Panc1 (cell line): ENCODE measurements around the gene CYP26C1. TPM values are rescaled to one million over a fixed set of nuclear protein-coding genes. Genes with fewer than 3 reads are reported as not detected.

Source experiments
- ATAC-seq: fragments of 200-7000 bp; cut with Tn5 transposase; 2 replicates; pipeline ENCODE4 v1.9.1; 2020; ENCODE audit warnings: mild to moderate bottlenecking, moderate library complexity
- BruUV-seq: library from RNA; stranded (reverse); fragments of 400-500 nt; replicated peaks from 2 replicates; lab custom pipeline; 2021; lab: Mats Ljungman, UMichigan
- CTCF ChIA-PET: fragments of 300-600 bp; sonication (Branson Sonifier 250); formaldehyde crosslinking; loops from one replicate; lab custom pipeline; 2022; ENCODE audit warnings: antibody characterized with exemption; lab: Charles Lee
- POLR2A ChIA-PET: fragments of 300-600 bp; sonication (Branson Sonifier 250); formaldehyde crosslinking; loops from one replicate; lab custom pipeline; 2022; ENCODE audit warnings: antibody characterized with exemption; lab: Charles Lee
- DNase-seq: peaks from one replicate; pipeline ENCODE4 v3.0.0-alpha.2; 2010; ENCODE audit warnings: low read depth, low spot score
- H3K27ac ChIP-seq: 2 replicates; pipeline ENCODE4 v1.5.1; 2011; ENCODE audit warnings: mild to moderate bottlenecking, low read length, inconsistent platforms
- H3K27me3 ChIP-seq: fragments of 200-500 bp; sonication (Bioruptor generic); 2 replicates; pipeline ENCODE4 v1.6.0; 2014; ENCODE audit warnings: low read length, inconsistent platforms; ENCODE audit not compliant: control insufficient read depth, insufficient read depth
- H3K36me3 ChIP-seq: fragments of 200-500 bp; sonication (Bioruptor generic); 2 replicates; pipeline ENCODE4 v1.5.1; 2014; ENCODE audit warnings: inconsistent platforms, mild to moderate bottlenecking, low read length, moderate library complexity; ENCODE audit not compliant: control insufficient read depth, insufficient read depth
- H3K4me1 ChIP-seq: 2 replicates; pipeline ENCODE4 v1.5.1; 2011; ENCODE audit warnings: inconsistent platforms, mild to moderate bottlenecking, low read length, moderate library complexity; ENCODE audit not compliant: control insufficient read depth, insufficient read depth
- H3K4me3 ChIP-seq, 2 experiments: 2 replicates each; pipeline ENCODE4 v1.5.1; 2011 to 2012; ENCODE audit warnings: low read depth in 2 of 2, low read length in 2 of 2, mild to moderate bottlenecking in 2 of 2, inconsistent platforms in 1 of 2, moderate library complexity in 1 of 2
- H3K9me3 ChIP-seq: fragments of 200-500 bp; sonication (Bioruptor generic); 2 replicates; pipeline ENCODE4 v1.5.1; 2014; ENCODE audit warnings: low read depth, mild to moderate bottlenecking, inconsistent platforms, low read length, moderate library complexity; ENCODE audit not compliant: control insufficient read depth, insufficient read depth
- POLR2AphosphoS5 ChIP-seq: IDR thresholded peaks from 2 replicates; pipeline ENCODE4 v1.6.1; 2012; ENCODE audit warnings: mild to moderate bottlenecking, low read depth, low read length, moderate library complexity
- SIN3A ChIP-seq: IDR thresholded peaks from 2 replicates; pipeline ENCODE4 v1.6.1; 2012; ENCODE audit warnings: low read depth, mild to moderate bottlenecking, low read length, moderate library complexity, borderline replicate concordance; ENCODE audit not compliant: insufficient read depth
- TCF7L2 ChIP-seq: IDR thresholded peaks from 2 replicates; pipeline ENCODE4 v1.6.1; 2011; ENCODE audit warnings: mild to moderate bottlenecking, low read depth, low read length, inconsistent platforms
- in situ Hi-C: cut with HindIII; loops from 2 replicates; pipeline ENCODE4 v1.10.0; 2016; ENCODE audit warnings: low sequenced_read_pairs, low pct_unique_long_range_greater_than_20kb
- intact Hi-C: fragments of 100-400 bp; cut with micrococcal nuclease; formaldehyde crosslinking; loops from one replicate; pipeline ENCODE4 v1.10.0; 2022; ENCODE audit not compliant: unreplicated experiment
- total RNA-seq: library from RNA; stranded (reverse); gene quantifications from one replicate; pipeline ENCODE4 v1.2.1, GENCODE V29; 2021; ENCODE audit not compliant: unreplicated experiment
- TF ChIP-seq, protein P1 (sequence below): fragments of 450-650 bp; IDR thresholded peaks from 2 replicates; pipeline ENCODE4 v1.5.1; 2017; ENCODE audit warnings: mild to moderate bottlenecking
- TF ChIP-seq, protein P2 (sequence below), 2 experiments: IDR thresholded peaks; 2 replicates each; pipeline ENCODE4 v1.6.1; 2011 to 2012; ENCODE audit warnings: low read depth in 2 of 2, control low read depth in 1 of 2, low read length in 1 of 2, mild to moderate bottlenecking in 1 of 2, moderate library complexity in 1 of 2; ENCODE audit not compliant: insufficient read depth in 1 of 2

CYP26C1 gene
- total RNA-seq, 1 experiment from 2014 or later, result 1.1 TPM

DNA sequence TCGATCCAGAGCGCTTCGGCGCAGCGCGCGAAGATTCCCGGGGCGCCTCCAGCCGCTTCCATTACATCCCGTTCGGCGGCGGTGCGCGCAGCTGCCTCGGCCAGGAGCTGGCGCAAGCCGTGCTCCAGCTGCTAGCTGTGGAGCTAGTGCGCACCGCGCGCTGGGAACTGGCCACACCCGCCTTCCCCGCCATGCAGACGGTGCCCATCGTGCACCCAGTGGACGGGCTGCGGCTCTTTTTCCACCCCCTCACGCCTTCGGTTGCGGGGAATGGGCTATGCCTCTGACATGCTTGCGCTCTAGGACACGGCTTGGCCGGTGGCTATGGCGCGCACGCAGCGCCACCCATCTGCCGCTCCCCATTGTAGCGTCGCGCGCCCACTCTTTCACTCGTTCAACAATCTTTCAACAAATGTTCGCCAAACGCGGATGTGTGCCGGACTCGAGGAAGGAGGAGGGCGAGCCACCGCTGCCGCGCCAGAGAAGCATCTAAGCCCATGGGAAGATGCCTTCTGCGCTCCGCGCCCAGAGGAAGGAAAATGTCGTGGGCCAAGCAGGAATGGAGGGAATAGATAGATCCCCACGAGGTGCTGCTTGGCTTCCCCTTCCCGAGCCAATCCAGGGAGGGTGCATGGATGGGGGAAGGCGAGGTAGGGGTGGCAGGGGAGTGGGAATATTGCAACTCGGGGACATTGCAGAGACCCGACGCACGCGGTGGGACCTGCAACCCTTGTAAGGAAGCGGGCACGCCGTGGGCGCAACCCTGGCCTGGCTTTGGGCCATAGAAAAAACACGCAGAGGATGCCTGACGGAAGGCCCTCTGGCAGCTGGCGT is 8.0 kb downstream of the CYP26C1 start:
- Histone ChIP-seq H3K4me3 (no peak overlapping the region), H3K27me3 (peaks cover 35% of the 10 kb centered on the region), H3K36me3 (no peaks in the 10 kb centered on the region), H3K4me1 (peaks cover 18% of the 10 kb centered on the region), H3K9me3 (no peaks in the 10 kb centered on the region), H3K27ac (no peak overlapping the region)
- intact Hi-C loops (no loop called here), in situ Hi-C loops (no loop called here)
- TF ChIP-seq TCF7L2, result no peak
- TF ChIP-seq POLR2AphosphoS5, result no peak
- TF ChIP-seq, protein P1, sequence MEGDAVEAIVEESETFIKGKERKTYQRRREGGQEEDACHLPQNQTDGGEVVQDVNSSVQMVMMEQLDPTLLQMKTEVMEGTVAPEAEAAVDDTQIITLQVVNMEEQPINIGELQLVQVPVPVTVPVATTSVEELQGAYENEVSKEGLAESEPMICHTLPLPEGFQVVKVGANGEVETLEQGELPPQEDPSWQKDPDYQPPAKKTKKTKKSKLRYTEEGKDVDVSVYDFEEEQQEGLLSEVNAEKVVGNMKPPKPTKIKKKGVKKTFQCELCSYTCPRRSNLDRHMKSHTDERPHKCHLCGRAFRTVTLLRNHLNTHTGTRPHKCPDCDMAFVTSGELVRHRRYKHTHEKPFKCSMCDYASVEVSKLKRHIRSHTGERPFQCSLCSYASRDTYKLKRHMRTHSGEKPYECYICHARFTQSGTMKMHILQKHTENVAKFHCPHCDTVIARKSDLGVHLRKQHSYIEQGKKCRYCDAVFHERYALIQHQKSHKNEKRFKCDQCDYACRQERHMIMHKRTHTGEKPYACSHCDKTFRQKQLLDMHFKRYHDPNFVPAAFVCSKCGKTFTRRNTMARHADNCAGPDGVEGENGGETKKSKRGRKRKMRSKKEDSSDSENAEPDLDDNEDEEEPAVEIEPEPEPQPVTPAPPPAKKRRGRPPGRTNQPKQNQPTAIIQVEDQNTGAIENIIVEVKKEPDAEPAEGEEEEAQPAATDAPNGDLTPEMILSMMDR, result peak; percentile 27; the same call in 1 of the 2 replicates
- TF ChIP-seq SIN3A, result no peak
- ChIA-PET CTCF (no interaction called here), POLR2A (no interaction called here)
- no TSS peak for BruUV-seq
- ATAC-seq, result no peak
- DNase-seq, result no peak

DNA sequence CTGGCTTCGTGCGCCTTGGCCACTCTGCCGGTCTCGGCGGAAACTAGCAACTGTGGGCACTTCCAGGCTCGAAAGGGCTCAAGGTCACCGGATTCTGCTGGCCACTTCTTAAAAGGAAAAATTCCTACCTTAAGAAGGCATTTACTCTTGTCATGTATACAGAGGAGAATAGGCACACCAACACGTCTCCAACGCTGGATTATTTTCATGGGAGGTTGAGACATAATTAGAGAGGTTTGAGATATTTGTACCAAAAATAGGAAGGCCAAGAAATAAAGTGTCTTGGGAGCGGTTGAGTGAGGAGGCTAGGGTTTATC is 8.6 kb downstream of the CYP26C1 start:
- H3K27me3 ChIP-seq, result peaks cover 36% of the 10 kb centered on the region
- intact Hi-C loops, result no loop called here
- no TSS peak for BruUV-seq
- H3K36me3 ChIP-seq, result no peaks in the 10 kb centered on the region
- ChIA-PET POLR2A (no interaction called here), CTCF (no interaction called here)
- TF ChIP-seq SIN3A, result no peak
- no peak for TF ChIP-seq TCF7L2
- TF ChIP-seq, protein P1, result no peak
- TF ChIP-seq POLR2AphosphoS5, result no peak
- TF ChIP-seq, protein P2, sequence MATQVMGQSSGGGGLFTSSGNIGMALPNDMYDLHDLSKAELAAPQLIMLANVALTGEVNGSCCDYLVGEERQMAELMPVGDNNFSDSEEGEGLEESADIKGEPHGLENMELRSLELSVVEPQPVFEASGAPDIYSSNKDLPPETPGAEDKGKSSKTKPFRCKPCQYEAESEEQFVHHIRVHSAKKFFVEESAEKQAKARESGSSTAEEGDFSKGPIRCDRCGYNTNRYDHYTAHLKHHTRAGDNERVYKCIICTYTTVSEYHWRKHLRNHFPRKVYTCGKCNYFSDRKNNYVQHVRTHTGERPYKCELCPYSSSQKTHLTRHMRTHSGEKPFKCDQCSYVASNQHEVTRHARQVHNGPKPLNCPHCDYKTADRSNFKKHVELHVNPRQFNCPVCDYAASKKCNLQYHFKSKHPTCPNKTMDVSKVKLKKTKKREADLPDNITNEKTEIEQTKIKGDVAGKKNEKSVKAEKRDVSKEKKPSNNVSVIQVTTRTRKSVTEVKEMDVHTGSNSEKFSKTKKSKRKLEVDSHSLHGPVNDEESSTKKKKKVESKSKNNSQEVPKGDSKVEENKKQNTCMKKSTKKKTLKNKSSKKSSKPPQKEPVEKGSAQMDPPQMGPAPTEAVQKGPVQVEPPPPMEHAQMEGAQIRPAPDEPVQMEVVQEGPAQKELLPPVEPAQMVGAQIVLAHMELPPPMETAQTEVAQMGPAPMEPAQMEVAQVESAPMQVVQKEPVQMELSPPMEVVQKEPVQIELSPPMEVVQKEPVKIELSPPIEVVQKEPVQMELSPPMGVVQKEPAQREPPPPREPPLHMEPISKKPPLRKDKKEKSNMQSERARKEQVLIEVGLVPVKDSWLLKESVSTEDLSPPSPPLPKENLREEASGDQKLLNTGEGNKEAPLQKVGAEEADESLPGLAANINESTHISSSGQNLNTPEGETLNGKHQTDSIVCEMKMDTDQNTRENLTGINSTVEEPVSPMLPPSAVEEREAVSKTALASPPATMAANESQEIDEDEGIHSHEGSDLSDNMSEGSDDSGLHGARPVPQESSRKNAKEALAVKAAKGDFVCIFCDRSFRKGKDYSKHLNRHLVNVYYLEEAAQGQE (IDR thresholded peaks at IDR 0.05; ENCODE audit: insufficient read depth in 1 of 2, low read depth in 2 of 2, low read length in 1 of 2), result no peak
- H3K27ac ChIP-seq, result no peak overlapping the region
- no peak for ATAC-seq
- no peak overlapping the region for H3K4me3 ChIP-seq
- in situ Hi-C loops, result no loop called here
- peaks cover 18% of the 10 kb centered on the region for H3K4me1 ChIP-seq
- no peak for DNase-seq
- no peaks in the 10 kb centered on the region for H3K9me3 ChIP-seq
